GM21360 (cell line): Measurements from ENCODE around the gene EPHB1.

ENCODE experiments used
- ATAC-seq: cut with Tn5 transposase; IDR thresholded peaks from one replicate; pipeline ENCODE4 v1.9.1; 2021; ENCODE audit warnings: mild to moderate bottlenecking, moderate library complexity; ENCODE audit not compliant: unreplicated experiment

Gene EPHB1

DNA sequence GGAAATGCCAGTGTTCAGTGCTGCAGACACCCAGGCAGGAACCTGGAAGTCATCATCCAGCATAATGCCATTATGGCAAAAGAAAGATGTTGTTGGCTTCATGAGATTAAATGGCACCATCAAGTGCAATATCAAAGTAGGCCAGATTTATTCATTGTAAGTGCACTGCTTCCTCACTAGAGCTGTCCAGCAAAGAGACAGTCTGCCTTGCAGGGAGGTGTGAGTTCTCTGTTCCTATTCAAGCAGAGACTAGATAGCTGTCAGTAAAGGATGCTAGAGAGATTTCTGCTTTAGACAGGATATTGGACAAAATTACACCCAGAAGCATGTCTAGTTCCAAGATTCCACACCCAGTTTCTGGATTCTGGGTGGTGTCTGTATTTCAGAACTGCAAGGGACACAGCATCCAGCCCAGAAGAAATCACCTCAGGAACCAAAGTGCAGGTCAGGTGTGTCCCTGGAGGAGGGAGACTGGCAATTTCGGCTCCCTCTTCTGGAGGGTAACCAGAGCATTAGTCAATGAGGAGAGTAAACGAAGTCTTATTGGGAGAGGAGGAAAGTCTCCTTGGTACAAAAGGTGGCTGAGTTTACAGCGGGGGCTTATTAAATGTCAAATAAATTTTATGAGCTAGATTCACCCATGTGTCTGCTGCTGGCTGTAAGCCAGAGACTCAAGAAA, 377.3 kb downstream of the EPHB1 start:
- no peak for ATAC-seq

DNA sequence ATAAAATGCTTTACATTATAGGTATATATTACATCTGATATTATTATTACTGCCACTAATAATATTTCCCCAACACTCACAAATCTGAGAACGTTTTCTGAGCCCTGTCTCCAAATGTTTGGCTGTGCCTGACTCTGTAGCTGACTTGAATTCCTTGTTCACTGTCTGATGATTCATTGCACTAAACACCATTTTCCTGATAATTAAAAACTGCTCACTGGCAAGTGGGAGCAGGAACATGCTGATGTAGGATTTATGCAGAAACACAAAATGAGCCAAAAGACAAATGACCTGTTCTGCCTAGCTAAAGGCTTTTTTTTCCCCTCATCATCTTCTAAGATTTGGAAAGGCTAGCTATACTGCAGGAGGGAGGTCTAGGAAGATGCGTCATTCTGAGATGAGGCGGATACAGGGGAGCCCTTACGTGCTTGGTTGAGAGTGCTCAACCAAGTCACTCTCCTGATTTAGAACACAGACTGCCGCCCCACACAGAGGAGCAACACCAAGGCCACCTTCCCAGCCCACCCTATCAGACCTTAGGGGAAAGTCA, 380.7 kb downstream of the EPHB1 start:
- no peak for ATAC-seq

DNA sequence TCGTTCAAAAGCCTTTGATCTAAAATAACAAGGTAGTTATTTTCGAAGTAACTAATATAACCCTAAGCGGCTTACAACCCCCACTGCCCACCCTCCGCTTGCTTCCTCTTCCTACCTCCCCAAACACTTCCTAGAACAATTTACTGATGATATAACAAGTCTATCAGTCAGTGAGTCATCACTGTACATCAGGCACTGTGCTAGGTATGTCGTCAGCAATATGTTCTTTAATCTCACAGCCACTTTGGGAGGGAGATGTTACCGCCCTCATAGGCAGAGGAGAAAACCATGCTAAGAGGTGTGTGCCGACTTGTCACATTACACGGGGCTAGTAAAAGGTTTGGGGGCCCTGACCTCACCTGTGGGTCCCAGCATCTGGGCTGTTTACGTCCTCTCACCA, 381.8 kb downstream of the EPHB1 start:
- ATAC-seq, result no peak

DNA sequence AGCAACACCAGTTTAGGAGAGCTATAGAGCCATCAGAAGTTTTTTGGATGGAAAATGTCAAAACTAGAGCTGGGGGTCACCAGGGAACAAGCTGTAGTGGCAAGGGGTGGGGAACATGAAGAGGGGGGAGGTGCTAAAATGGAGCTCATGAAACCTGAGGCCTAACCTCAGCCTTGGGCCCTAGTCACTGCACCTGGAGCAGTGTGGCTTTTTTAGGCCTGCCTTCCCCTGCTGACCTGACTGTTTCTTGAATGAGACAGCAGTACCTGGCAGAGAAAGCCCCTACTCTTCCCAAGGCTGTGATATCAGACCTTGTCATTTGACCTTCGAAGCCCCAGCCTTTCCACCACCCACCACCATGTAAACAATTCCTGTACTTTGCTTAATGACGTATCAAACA, 383.5 kb downstream of the EPHB1 start:
- no peak for ATAC-seq

DNA sequence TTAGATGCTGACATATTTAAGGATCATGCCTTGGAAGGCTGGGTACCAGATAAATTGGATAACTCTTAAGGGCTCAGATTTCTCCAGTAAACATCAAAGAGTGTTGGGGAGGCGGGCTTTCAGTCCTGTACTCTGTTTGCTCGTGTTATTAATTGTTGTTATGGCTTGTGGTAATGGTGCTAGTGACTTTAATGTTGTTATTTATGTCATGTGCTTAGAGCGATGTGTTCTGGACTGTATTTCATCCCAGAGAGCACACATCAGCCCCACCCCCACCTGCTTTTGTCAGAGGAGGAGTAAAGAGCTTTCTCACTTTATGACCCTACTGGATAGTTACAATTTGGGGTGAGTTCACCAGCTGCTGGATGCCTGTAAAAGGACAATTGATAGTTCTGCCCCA, 386.3 kb downstream of the EPHB1 start:
- ATAC-seq, result no peak

DNA sequence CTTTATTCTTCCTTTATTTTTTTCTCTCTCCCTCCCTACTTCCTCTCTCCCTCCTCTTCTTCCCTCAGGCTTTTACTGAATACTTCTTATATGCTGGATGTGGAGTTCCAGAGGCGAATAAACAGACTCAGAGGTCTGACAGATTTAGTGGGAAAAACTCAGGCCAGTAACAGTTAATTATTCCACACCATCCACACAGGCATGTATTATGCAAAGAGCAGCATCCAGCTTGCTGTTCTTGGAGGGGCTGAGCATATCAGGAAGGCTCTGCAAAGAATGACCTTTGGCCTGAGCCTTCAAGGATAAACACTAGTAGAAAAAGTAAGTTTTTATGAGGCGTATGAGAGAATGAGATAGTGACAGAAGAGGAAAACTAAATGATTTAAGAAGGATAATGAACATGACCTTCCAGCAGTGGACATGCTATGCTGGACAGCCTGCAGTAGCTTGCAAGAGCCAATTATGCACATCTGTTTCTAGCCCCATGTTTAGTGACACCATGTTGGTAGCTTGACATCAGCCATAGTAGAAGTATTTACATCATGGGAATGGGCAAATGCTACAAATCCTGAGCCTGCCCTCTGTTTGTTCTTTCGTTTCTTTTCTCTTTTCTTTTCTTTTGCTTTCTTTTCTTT, 387.4 kb downstream of the EPHB1 start:
- ATAC-seq, result no peak

DNA sequence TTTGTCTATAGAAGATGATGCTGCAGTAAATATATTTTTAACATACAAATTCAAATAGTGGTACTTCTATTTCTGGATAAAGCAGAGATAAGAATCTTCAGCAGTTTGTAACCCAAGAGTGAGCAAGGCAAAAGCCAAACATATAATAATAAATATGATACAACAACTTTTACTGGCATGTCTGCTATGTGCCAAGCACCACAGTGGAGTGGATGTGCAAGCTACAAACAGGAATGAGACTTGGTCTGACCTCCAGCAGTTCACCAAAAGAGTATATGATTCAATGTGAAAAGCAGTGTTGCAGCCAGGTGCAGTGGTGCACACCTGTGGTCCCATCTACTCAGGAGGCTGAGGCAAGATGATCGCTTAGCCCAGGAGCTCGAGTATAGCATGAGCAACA, 395.6 kb downstream of the EPHB1 start:
- ATAC-seq, result no peak

DNA sequence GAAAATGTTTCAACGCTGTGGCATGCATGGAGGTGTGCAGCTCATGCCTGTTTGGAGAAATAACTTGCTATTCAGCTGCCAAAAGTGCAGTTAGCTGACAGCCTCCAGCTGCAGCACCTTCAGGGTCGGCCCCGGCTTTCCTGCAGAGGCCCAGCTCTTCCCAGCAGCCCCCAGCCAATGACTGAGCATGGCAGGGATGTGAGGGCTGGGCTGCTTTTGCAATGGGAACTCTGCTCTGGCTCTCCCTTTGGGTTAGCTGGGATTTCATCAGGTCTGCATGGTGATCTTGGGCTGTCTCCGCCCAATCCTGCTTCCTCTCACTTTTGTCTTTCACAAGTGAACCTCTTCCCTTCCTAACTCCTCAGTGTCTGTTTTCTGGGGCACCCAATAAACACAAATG, 396.6 kb downstream of the EPHB1 start:
- ATAC-seq, result no peak

DNA sequence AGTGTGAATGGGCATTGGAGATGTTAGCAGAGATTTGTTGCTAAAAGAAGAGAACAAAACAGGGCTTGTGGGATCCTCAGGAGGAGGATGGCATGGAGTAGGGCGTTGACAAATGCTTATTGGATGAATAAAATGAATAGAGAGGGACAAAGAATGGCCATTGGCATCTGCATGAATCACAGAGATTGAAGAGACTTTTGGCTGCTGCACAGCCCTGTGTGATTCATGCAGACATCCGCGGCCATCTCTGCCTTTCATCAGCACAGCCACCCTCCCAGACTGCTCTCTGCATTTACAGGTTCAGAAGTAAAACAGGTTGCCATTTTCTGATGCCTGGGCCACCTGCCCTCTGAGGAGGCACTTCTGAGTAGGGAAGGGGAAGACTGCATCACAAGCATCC, 397.9 kb downstream of the EPHB1 start:
- ATAC-seq, result no peak

DNA sequence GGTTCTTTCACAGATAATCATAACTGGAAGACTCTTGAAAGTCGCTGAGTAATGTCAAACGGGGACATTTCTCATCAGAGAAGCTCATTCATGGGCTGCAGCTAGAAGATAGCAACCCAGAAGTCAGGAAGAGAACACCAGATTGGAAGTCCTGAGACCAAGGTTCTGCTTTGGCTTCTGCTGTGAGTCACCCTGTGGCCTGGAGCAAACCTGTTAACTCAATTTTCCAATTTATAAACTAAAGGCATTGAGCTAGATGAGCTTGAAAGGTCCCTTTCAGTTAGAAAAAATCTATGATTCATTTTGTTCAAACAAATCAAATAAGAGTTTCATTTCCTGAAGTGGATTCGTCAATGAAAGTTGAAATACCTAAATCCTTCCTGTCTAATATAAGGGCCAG, 402.2 kb downstream of the EPHB1 start:
- no peak for ATAC-seq

DNA sequence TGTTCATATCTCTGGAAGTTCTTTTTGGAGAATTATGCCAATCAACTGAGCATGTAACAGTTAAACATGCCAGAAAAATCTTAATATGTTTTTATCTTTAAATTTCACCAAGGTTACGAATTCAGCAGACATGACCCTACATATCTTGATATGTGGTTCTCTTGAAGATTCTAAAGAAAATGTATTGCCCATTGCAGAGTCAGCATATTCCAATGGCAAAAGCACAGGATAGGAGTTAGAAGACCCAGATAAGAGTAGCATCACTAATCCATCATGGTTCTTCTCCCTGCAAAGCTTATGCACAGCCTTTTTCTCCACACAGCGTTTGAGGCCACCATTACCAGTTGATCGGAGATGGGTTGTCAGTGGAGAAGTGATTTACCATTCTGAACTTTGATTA, 402.8 kb downstream of the EPHB1 start:
- ATAC-seq, result no peak

DNA sequence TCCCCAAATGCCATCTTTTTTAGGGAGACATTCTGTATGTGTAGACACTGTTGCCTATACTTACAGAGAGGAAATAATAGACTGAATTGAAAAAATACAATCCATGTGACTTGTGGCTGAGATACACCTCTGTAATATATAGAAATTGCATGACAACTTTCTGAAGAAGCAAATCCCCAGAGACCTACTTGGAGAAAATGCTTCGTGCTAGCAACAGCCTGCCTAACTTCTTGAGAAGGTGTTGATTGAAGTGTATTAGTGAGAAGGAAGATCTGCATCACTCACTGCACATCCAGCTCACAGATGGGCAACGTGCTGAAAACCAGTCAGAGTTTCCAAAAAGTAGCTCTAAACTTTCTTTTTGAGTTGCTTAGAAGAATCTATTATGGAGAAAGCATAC, 404.1 kb downstream of the EPHB1 start:
- no peak for ATAC-seq

DNA sequence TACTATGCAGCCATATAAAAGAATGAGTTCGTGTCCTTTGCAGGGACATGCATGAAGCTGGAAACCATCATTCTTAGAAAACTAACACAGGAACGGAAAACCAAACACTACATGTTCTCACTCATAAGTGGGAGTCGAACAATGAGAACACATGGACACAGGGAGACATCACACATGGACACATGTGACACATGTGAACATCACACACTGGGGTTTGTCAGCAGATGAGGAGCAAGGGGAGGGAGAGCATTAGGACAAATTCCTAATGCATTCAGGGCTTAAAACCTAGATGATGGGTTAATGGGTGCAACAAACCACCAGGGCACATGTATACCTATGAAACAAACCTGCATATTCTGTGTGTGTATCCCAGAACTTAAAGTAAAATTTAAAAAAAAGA, 408.0 kb downstream of the EPHB1 start:
- ATAC-seq, result no peak

DNA sequence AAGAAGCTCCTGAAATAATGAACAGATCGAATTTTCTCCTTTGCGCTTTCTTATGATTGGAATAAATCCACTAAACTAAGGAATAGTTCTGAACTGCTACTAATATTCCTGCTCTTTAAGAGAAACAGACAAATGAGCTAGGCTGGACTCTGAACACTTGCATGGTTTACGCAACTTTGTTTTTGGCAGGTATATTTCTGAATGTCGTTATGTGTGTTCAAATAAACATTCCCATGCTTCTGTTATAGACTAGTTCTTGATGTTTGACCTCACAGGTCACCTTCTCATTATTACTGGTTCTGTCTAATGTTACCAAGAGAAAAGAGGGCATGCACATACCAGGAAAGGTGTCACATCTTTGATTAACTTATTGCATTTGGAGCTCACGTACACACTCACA, 418.2 kb downstream of the EPHB1 start:
- no peak for ATAC-seq

DNA sequence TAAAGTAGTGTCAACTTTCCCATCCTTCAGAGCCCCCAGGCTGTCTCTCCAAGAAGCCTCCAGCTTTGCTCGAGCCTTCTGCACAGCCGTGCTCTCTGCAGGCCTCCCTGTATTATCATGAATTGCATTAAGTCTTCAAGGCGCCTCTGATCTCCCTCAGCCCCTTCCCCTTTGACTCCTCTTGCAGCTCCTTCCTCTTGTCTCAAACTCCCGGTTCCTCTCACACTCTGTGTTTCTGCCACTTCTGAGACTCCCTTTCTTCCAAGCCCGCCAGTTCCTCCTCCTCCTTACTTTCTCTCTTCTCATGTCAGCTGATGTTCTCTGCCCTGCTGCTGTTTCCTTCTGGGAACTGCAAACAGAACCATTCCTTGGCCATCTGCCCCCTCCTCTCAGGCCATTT, 418.8 kb downstream of the EPHB1 start:
- no peak for ATAC-seq

DNA sequence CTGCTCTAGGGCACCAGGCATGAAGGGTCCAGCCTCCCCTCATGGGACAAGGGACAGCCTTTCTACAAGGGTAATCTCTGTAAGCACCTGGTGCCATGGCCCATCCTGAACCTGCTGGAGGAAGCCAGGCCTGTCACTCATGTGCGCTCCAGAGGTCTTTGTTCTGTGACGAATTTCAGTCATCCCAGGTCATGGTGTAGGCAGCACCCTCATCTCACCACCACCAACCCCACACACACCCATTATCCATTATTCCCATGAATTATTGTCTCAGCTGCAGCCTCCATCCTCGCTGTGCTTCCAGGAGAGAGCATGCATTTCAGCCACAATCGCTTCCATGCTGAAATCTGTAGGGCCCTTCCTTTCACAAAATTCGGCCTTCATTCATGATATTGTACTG, 419.3 kb downstream of the EPHB1 start:
- no peak for ATAC-seq

DNA sequence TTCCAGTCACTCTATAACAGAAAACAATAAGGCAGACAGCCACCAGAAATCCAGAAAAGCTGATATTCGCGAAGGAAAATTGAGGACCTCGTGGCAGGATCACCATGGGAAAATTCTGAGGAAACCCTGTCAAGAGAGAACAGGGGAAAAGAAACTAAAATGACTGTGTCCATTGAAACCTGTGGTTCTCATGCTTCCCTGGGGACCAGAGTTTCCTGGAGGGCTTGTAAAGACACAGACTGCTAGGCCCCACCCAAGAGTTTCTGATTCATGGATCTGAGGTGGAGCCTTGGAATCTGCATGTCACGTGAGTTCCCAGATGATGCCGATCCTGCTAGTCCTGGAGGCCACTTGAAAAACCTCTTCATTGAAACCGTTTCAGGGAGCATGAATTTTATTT, 420.5 kb downstream of the EPHB1 start:
- no peak for ATAC-seq

DNA sequence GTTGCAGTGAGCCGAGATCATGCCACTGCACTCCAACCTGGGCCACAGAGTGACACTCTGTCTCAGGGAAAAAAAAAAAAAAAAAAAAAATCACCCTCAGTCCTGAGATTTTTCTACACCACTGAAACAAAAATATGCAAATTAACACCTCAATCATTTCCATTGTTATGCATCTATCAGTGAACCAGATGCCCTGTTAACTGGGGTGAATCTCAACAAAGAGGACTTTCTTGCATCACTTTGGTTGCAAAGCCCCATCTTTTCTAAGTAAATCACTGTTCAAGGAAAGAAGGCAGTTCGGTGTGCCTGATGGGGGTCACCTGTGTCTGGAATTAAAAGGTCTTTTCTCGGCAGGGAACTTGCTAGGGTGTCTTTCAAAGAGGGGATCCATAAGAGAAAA, 421.6 kb downstream of the EPHB1 start:
- no peak for ATAC-seq

DNA sequence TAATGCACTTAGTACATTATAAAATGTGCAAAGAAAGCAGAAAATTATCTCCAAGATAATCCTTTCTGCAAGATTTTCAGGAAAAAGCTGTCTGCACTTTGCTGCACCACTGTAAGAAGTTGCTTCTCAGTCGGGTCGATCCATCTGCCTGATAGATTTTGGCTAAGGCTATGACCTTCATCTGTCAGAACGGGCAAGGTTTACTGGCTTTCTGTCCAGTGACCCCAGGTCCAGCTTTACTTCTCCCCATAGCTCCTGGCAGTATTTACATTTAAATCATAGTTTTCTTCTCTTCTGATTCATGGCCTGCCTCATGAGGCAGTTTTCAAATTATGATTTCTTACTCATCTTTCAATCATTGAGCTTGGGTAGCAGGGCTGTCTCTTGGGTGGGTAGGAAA, 422.7 kb downstream of the EPHB1 start:
- no peak for ATAC-seq

DNA sequence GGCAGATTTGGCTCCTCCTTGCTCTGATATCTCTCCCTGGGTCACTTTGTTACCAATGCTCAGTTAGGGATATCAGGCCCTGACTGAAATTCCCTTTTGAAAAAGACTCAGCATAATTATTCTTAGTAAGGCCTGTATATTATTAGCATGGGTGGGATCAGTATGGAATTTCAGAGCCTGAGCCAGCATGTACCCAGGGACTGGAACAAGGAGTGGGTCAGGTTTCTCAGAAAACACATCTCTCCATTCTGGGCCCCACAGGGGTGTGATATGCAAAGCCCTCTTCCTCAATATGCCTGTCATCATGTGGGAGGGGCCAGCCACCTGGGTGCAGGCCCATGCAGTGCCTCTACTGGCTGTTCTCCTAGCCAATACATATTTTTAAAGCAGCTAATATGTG, 423.2 kb downstream of the EPHB1 start:
- ATAC-seq, result no peak

DNA sequence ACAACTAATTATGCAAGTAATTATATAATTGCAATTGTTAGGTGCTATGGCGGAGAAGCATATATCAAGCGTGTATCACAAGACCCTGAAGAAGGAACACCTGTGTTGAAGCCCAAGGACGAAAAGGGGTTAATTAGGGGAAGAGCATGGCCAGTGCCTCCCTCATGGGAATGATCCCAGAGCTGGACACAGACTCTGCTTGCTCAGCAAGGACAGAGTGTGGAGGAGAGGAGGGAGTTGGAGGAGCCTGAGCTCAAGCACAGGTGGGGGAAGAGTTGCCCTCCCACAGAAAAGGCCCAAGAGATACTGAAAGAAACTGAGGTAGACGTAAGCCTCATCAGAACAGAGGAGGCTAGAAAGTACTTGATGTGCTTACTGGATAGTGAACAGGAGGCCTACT, 423.7 kb downstream of the EPHB1 start:
- ATAC-seq, result no peak

DNA sequence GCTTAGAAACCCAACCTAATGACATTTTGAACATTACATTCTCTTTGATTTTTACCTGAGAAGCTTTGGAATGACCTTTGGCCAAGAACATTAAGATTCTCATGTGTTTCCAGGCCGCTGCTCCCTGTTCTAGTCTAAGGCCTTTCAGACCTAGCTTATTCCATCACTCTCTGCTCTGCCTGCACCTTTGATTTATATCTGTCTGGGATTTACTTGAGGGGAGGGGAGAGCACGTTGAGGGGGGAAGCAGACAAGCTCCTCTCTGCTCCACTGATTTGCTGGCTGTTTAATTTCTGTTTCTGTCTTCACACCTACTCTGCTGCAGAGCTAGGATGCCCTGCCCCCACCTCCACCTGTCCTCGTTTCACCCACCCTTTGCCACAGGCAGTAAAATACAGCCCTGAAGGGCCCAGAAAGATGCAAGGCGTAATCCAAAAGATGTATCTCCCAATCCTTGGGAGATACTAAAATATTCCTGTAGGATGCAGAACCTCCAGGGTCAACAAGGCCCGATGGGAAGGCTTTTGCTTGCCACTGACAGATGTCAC, 429.8 kb downstream of the EPHB1 start:
- no peak for ATAC-seq

DNA sequence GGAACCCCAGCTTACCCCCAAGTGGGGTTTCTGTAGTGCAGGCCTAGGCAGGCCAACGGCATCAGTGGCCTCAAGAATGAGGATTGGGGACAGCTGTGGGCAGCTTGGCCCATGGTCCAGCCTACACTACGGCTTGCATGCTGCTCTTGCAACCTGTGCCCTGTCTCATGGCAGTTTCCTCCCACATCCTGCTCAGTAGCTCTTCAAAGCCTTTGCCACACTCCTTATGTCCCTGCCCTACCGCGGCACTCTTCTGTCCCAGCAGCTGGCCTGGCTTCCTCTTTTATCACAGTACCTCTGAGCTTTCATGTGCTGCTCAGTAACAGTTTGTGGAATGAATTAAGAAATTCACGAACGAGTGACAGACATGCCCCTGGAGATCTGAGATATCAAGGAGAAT, 431.0 kb downstream of the EPHB1 start:
- ATAC-seq, result no peak
